ENCODE data around the gene OR11A1.

OR11A1 gene

GRCh38 chr6:29403801-29404200 is 53.1 kb downstream of the OR11A1 start:
- no peak for DNase-seq (ENCODE audit: low read depth, low spot score)
- no peaks in the 10 kb centered on the region for H3K36me3 ChIP-seq (ENCODE audit: insufficient read depth, insufficient read length, low read length)
- H3K4me1 ChIP-seq (ENCODE audit: insufficient read depth, insufficient read length): no peaks in the 10 kb centered on the region
- no peaks in the 10 kb centered on the region for H3K9me3 ChIP-seq (ENCODE audit: insufficient read depth, low read length)
- TF ChIP-seq YY1 (IDR thresholded peaks at IDR 0.05; ENCODE audit: insufficient read depth, insufficient read length) (no peak), ZNF274 (IDR thresholded peaks at IDR 0.05; ENCODE audit: low read depth, low read length) (no peak), SUZ12 (IDR thresholded peaks at IDR 0.05; ENCODE audit: extremely low read depth, insufficient read depth, insufficient read length) (no peak)
- H3K9ac ChIP-seq (ENCODE audit: insufficient read length, low read depth): no peak overlapping the region
- H3K27me3 ChIP-seq (ENCODE audit: insufficient read depth, insufficient read length): no peaks in the 10 kb centered on the region
- no peak overlapping the region for H3K4me3 ChIP-seq (ENCODE audit: insufficient read length, low read depth)

GRCh38 chr6:29399525-29399924 is 57.3 kb downstream of the OR11A1 start:
- Histone ChIP-seq H3K27me3 (ENCODE audit: insufficient read depth, insufficient read length) (no peaks in the 10 kb centered on the region), H3K4me3 (ENCODE audit: insufficient read length, low read depth) (no peak overlapping the region), H3K4me1 (ENCODE audit: insufficient read depth, insufficient read length) (no peaks in the 10 kb centered on the region), H3K36me3 (ENCODE audit: insufficient read depth, insufficient read length, low read length) (no peaks in the 10 kb centered on the region), H3K9me3 (ENCODE audit: insufficient read depth, low read length) (no peaks in the 10 kb centered on the region), H3K9ac (ENCODE audit: insufficient read length, low read depth) (no peak overlapping the region)
- TF ChIP-seq YY1 (IDR thresholded peaks at IDR 0.05; ENCODE audit: insufficient read depth, insufficient read length) (no peak), ZNF274 (IDR thresholded peaks at IDR 0.05; ENCODE audit: low read depth, low read length) (no peak), SUZ12 (IDR thresholded peaks at IDR 0.05; ENCODE audit: extremely low read depth, insufficient read depth, insufficient read length) (no peak)
- DNase-seq (ENCODE audit: low read depth, low spot score): no peak

GRCh38 chr6:29395331-29395730 is 61.5 kb downstream of the OR11A1 start, which contains the start of gene OR12D2:
OR12D2 (plus strand) TSS chr6:29395631; CDS start chr6:29396700, 1,069 bp downstream.
- H3K4me3 ChIP-seq (ENCODE audit: insufficient read length, low read depth): no peak within 1 kb of the TSS
- H3K36me3 ChIP-seq (ENCODE audit: insufficient read depth, insufficient read length, low read length): no peaks in the 10 kb centered on the region
- no peaks in the 10 kb centered on the region for H3K4me1 ChIP-seq (ENCODE audit: insufficient read depth, insufficient read length)
- no peak within 1 kb of the TSS for H3K9ac ChIP-seq (ENCODE audit: insufficient read length, low read depth)
- H3K27me3 ChIP-seq (ENCODE audit: insufficient read depth, insufficient read length): no peaks in the 10 kb centered on the region
- H3K9me3 ChIP-seq (ENCODE audit: insufficient read depth, low read length): no peaks in the 10 kb centered on the region
- DNase-seq (ENCODE audit: low read depth, low spot score): no peak
- TF ChIP-seq SUZ12 (IDR thresholded peaks at IDR 0.05; ENCODE audit: extremely low read depth, insufficient read depth, insufficient read length): no peak
- no peak for TF ChIP-seq YY1 (IDR thresholded peaks at IDR 0.05; ENCODE audit: insufficient read depth, insufficient read length)
- TF ChIP-seq ZNF274 (IDR thresholded peaks at IDR 0.05; ENCODE audit: low read depth, low read length): no peak

GRCh38 chr6:29388533-29388932 is 68.3 kb downstream of the OR11A1 start:
- Histone ChIP-seq H3K9ac (ENCODE audit: insufficient read length, low read depth) (no peak overlapping the region), H3K4me1 (ENCODE audit: insufficient read depth, insufficient read length) (no peaks in the 10 kb centered on the region), H3K36me3 (ENCODE audit: insufficient read depth, insufficient read length, low read length) (no peaks in the 10 kb centered on the region), H3K27me3 (ENCODE audit: insufficient read depth, insufficient read length) (no peaks in the 10 kb centered on the region), H3K4me3 (ENCODE audit: insufficient read length, low read depth) (no peak overlapping the region), H3K9me3 (ENCODE audit: insufficient read depth, low read length) (no peaks in the 10 kb centered on the region)
- DNase-seq (ENCODE audit: low read depth, low spot score): no peak
- TF ChIP-seq SUZ12 (IDR thresholded peaks at IDR 0.05; ENCODE audit: extremely low read depth, insufficient read depth, insufficient read length) (no peak), YY1 (IDR thresholded peaks at IDR 0.05; ENCODE audit: insufficient read depth, insufficient read length) (no peak), ZNF274 (IDR thresholded peaks at IDR 0.05; ENCODE audit: low read depth, low read length) (no peak)

- H3K9ac ChIP-seq (ENCODE audit: insufficient read length, low read depth): no peak overlapping the region
- no peaks in the 10 kb centered on the region for H3K27me3 ChIP-seq (ENCODE audit: insufficient read depth, insufficient read length)
- DNase-seq (ENCODE audit: low read depth, low spot score): no peak
- H3K4me1 ChIP-seq (ENCODE audit: insufficient read depth, insufficient read length): no peaks in the 10 kb centered on the region
- TF ChIP-seq YY1 (IDR thresholded peaks at IDR 0.05; ENCODE audit: insufficient read depth, insufficient read length) (no peak), ZNF274 (IDR thresholded peaks at IDR 0.05; ENCODE audit: low read depth, low read length) (no peak), SUZ12 (IDR thresholded peaks at IDR 0.05; ENCODE audit: extremely low read depth, insufficient read depth, insufficient read length) (no peak)
- H3K9me3 ChIP-seq (ENCODE audit: insufficient read depth, low read length): no peaks in the 10 kb centered on the region
- no peaks in the 10 kb centered on the region for H3K36me3 ChIP-seq (ENCODE audit: insufficient read depth, insufficient read length, low read length)
- H3K4me3 ChIP-seq (ENCODE audit: insufficient read length, low read depth): no peak overlapping the region
Measured at GRCh38 chr6:29376003-29376402, 80.9 kb downstream of the OR11A1 start.
